KMS-11 (cell line): ENCODE results near the gene ROR1.

Source experiments
- H2AFZ ChIP-seq: fragments of 200-600 bp; sonication (generic); 2 replicates; pipeline ENCODE4 v1.6.1; 2016; ENCODE audit warnings: antibody characterized with exemption, mixed run types, low read depth
- H3K27ac ChIP-seq: fragments of 200-600 bp; sonication (generic); 2 replicates; pipeline ENCODE4 v1.6.1; 2016; ENCODE audit warnings: mild to moderate bottlenecking, mixed run types
- H3K27me3 ChIP-seq: fragments of 200-600 bp; sonication (generic); 2 replicates; pipeline ENCODE4 v1.6.1; 2017; ENCODE audit warnings: mild to moderate bottlenecking, low read depth, mixed run types, moderate library complexity; ENCODE audit not compliant: insufficient read depth
- H3K36me3 ChIP-seq: fragments of 200-600 bp; sonication (generic); 2 replicates; pipeline ENCODE4 v1.6.1; 2017; ENCODE audit warnings: mild to moderate bottlenecking, mixed run types; ENCODE audit not compliant: insufficient read depth
- H3K4me1 ChIP-seq: fragments of 200-600 bp; sonication (generic); 2 replicates; pipeline ENCODE4 v1.6.1; 2016; ENCODE audit warnings: mild to moderate bottlenecking, low read depth, mixed run types; ENCODE audit not compliant: poor library complexity, severe bottlenecking
- H3K4me2 ChIP-seq: fragments of 200-600 bp; sonication (generic); 2 replicates; pipeline ENCODE4 v1.7.0; 2016; ENCODE audit warnings: mild to moderate bottlenecking, mixed run types
- H3K4me3 ChIP-seq: fragments of 200-600 bp; sonication (generic); IDR thresholded peaks from 2 replicates; pipeline ENCODE4 v1.6.1; 2017; ENCODE audit warnings: low read depth, low read length, mixed read lengths; ENCODE audit not compliant: insufficient read depth
- H3K79me2 ChIP-seq: fragments of 200-600 bp; sonication (generic); 2 replicates; pipeline ENCODE4 v1.6.1; 2016; ENCODE audit warnings: low read depth, mixed run types; ENCODE audit not compliant: insufficient read depth
- H3K9ac ChIP-seq: fragments of 200-600 bp; sonication (generic); 2 replicates; pipeline ENCODE4 v1.6.1; 2016; ENCODE audit warnings: mild to moderate bottlenecking, mixed run types
- H4K20me1 ChIP-seq: fragments of 200-600 bp; sonication (generic); 2 replicates; pipeline ENCODE4 v1.6.1; 2016; ENCODE audit warnings: mild to moderate bottlenecking, mixed run types; ENCODE audit not compliant: insufficient read depth
- TF ChIP-seq, protein P1 (sequence below): fragments of 200-600 bp; sonication (generic); conservative IDR thresholded peaks from 2 replicates; pipeline ENCODE4 v1.6.1; 2017; ENCODE audit warnings: low read depth, mild to moderate bottlenecking, antibody characterized with exemption, low read length, moderate library complexity, mixed read lengths

Gene ROR1

DNA sequence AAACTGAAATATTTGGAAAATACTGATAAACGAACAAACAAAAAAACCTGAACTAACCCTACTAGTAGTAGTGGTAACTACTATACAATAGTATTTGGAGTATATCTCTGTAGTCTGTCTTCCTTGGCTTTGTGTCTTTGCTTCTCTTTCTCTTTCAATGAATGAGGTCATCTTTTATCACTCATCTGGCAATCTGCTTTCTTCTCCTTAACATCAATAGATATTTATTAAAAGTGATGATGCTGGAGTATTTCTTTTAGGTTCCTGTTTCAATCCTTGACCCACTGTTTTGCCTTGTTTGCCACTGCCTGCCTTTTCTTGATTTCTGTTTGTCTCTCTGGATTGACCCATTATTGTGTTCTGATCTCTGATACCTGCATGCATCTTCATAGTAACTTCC is 71.5 kb downstream of the ROR1 start:
- Histone ChIP-seq H3K4me1 (no peaks in the 10 kb centered on the region), H3K36me3 (no peaks in the 10 kb centered on the region), H3K27me3 (no peaks in the 10 kb centered on the region), H3K4me2 (no peak overlapping the region), H3K79me2 (no peaks in the 10 kb centered on the region), H3K27ac (no peak overlapping the region), H2AFZ (no peak overlapping the region), H3K9ac (no peak overlapping the region), H4K20me1 (no peaks in the 10 kb centered on the region), H3K4me3 (no peak overlapping the region)
- TF ChIP-seq, protein P1, sequence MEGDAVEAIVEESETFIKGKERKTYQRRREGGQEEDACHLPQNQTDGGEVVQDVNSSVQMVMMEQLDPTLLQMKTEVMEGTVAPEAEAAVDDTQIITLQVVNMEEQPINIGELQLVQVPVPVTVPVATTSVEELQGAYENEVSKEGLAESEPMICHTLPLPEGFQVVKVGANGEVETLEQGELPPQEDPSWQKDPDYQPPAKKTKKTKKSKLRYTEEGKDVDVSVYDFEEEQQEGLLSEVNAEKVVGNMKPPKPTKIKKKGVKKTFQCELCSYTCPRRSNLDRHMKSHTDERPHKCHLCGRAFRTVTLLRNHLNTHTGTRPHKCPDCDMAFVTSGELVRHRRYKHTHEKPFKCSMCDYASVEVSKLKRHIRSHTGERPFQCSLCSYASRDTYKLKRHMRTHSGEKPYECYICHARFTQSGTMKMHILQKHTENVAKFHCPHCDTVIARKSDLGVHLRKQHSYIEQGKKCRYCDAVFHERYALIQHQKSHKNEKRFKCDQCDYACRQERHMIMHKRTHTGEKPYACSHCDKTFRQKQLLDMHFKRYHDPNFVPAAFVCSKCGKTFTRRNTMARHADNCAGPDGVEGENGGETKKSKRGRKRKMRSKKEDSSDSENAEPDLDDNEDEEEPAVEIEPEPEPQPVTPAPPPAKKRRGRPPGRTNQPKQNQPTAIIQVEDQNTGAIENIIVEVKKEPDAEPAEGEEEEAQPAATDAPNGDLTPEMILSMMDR: no peak

DNA sequence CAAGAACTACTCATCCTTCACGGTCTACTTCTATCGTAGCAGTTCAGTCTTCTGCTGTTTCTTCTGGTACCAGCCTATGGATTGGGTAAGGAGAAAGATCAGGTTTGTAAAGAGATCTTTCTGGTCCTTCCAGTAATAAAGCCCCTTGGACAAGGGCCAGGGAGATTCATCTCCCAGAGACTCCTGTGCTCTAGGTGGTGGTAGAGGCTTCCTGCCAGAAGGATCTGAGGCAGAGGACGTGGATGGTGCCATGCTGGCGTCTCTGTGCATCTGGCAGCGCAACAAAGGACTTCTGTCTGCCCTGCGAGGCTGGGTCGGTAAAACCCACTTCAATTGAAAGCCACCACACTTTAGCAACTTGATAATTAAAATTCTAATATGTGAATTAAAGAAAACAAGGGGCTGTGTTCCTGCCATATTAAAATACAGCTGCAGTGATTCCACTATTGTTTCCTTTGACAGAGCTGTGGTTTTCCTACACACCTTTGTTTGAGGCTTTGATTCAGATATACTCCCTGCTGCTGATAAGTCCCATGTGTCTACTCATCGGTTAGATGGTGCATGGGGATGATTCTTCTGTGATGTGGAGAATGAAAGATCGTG is 73.6 kb downstream of the ROR1 start:
- Histone ChIP-seq H3K27me3 (no peaks in the 10 kb centered on the region), H3K36me3 (no peaks in the 10 kb centered on the region), H3K9ac (no peak overlapping the region), H3K4me2 (no peak overlapping the region), H3K4me3 (no peak overlapping the region), H3K4me1 (no peaks in the 10 kb centered on the region), H2AFZ (no peak overlapping the region), H3K79me2 (no peaks in the 10 kb centered on the region), H4K20me1 (no peaks in the 10 kb centered on the region), H3K27ac (no peak overlapping the region)
- TF ChIP-seq, protein P1: no peak

DNA sequence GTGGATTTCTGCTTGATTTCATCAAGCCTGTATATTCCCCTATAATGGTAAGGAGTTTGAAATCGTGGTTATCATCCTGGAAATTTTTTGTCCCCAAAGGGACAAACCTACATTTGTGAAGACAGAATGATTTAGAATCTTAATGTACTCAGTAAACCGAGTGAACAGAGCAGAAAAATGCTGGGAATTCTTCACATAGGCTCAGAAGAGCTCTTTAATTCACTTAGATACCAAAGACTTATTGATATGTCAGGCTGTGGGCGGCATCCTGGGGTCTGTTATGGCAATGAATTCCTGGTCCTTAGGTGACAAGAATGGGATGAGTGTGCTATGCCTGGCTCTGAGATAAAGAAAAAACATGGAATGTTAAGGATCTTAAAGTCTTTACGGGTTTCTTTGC is 74.9 kb downstream of the ROR1 start:
- H3K79me2 ChIP-seq: no peaks in the 10 kb centered on the region
- H4K20me1 ChIP-seq: no peaks in the 10 kb centered on the region
- H3K4me3 ChIP-seq: no peak overlapping the region
- H2AFZ ChIP-seq: no peak overlapping the region
- H3K4me1 ChIP-seq: no peaks in the 10 kb centered on the region
- TF ChIP-seq, protein P1: no peak
- no peaks in the 10 kb centered on the region for H3K27me3 ChIP-seq
- H3K4me2 ChIP-seq: no peak overlapping the region
- H3K36me3 ChIP-seq: no peaks in the 10 kb centered on the region
- H3K27ac ChIP-seq: no peak overlapping the region
- no peak overlapping the region for H3K9ac ChIP-seq

DNA sequence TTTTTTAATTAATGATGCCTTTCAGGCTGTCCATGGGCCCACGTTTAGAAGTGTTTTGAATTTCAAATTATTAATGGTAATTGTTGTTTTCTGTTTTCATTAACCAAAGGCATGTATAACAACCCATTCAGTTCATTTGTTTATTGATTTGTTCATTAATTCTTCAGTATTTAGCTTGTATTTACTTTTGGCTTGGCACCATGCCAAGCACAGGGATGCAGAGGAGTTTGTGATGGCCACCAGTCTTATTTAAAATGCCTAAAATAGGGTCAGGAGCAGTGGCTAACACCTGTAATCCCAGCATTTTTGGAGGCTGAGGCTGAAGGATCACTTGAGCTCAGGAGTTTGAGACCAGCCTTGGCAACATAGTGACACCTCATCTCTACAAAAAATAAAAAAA is 75.3 kb downstream of the ROR1 start:
- Histone ChIP-seq H4K20me1 (no peaks in the 10 kb centered on the region), H3K27ac (no peak overlapping the region), H3K9ac (no peak overlapping the region), H3K4me1 (no peaks in the 10 kb centered on the region), H3K27me3 (no peaks in the 10 kb centered on the region), H3K4me2 (no peak overlapping the region), H3K4me3 (no peak overlapping the region), H2AFZ (no peak overlapping the region), H3K36me3 (no peaks in the 10 kb centered on the region), H3K79me2 (no peaks in the 10 kb centered on the region)
- TF ChIP-seq, protein P1: no peak
